GM21528 (cell line): ENCODE measurements around the gene TBC1D16.

Experiments used
- ATAC-seq: cut with Tn5 transposase; IDR thresholded peaks from one replicate; pipeline ENCODE4 v1.9.1; 2021; ENCODE audit warnings: mild to moderate bottlenecking, moderate library complexity; ENCODE audit not compliant: unreplicated experiment, low FRiP score

The TBC1D16 gene

DNA sequence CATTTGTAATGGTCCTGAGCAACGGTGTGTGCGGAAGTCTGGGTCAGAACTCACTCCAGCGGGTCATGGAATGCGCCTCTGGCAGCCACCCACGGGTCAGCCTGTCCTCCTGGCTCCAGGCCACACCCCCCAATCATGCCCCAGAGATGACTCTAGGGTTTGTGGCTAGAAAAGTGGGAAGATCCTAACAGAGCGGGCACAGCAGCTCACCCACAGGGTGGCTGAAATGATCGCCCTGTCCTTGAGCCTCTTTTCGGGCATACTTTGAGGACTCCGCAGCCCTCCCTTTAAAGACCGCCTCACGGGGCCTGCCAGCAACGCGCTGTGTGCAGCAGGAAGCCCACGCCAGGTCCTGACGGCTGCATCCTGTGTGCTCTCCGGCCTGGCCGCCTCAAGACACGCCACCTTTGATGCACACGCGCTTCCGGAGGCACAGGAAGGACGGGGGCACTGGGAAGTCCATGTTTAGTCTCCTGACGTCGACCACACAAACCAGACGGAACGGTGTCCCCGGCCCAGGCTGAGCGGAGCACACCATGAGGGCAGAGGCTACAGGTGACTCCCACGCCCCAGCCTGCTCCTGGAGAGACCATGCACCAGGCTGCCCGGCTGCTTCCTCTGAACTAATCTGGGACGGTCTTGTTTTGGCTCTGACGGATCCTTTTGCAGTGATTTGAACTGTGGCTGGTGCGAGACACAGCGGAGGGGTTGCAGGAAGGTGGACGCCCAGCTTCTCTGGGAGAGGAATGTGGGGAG, 92.9 kb downstream of the TBC1D16 start:
- ATAC-seq = no peak

DNA sequence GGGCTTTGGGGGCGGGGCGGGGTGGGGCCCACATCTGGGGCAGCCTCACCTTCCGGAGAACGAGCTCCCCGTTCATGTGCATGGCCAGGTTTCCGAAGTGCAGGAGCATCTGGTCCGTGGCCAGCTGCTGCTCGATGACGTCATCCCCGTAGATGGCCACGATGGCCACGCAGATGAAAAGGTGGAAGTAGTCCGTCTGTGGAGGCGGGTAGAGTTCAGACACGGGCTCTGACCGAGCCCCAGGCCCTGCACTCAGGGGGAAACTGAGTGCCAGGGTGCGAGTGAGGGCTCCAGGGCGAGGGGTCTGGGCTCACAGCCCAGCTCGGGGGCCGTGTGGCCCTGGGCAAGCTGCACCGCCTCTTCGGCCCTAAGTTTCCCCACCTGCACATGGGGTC, 93.7 kb downstream of the TBC1D16 start:
- ATAC-seq = no peak

DNA sequence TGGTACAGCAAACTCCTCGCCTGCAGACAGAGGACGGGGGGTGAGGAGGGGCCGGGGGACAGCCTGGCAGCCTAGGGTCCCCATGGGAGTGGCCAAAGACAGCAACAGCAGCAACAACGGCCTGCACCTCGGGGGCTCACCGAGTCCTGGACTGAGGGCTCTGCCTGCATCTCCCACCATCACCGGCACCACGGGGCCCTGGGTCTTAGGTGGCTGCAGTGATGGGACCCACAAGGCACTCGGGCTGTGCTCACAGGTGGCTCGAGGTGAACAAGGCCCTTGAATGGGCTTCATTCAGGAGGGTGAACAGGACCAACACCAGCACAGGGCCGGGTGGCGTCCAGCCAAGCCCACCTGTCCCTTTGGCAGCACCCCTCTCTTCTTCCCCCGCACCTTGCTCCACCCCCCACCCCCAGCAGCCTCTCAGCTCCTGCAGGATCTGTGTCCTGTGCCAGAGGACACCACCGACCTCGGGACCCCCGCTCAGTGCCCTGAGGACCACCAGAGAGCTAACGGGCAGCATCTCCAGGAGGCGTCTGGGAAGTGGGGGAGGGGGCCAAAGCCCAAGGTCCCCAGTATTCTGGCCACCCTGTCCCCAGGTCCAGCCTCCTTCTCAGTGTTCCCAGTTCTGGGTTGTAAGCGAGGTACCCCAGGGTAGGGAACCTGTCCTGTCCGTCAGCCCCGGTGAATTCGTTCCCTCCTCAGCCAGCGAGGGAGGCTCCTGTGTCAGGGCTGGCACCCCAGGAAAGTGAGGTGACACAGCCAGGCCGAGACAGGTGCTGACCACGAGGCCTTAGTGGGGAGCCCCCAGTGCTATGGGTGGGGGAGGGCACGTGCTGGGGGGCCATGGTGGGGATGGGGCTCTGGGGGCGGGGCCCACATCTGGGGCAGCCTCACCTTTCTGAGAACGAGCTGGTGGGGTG, 94.3 kb downstream of the TBC1D16 start:
- no peak for ATAC-seq

DNA sequence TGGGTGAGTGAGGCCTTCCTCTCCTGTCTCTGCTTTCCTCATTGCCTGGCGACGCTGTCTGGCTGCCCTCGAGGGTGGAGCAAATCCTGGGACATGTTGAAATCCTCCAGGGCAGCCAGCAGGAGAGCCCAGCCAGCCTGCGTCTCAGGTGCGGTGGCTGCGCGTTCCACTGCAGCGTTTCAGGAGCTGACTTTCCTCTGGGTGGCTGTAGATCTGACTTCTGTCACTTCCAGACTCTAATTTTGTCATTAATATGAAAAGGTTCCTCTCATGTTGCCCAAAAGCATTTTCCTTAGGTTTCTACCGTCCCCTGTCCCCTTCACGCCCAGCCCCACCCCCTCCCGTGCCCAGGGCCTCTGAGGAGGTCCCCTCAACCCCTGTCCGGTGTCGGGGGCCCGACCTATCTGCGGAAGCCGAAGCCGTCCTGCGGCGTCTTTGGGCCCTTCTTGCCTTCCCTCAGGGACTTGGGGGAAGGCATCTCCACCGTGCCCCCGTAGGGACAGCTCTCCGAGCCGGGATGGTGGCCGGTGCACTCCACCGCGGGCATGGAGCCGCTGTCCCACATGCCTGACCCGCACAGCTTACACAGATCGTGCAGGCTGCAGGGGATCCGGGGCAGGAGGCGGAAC, 95.1 kb downstream of the TBC1D16 start:
- ATAC-seq = no peak

DNA sequence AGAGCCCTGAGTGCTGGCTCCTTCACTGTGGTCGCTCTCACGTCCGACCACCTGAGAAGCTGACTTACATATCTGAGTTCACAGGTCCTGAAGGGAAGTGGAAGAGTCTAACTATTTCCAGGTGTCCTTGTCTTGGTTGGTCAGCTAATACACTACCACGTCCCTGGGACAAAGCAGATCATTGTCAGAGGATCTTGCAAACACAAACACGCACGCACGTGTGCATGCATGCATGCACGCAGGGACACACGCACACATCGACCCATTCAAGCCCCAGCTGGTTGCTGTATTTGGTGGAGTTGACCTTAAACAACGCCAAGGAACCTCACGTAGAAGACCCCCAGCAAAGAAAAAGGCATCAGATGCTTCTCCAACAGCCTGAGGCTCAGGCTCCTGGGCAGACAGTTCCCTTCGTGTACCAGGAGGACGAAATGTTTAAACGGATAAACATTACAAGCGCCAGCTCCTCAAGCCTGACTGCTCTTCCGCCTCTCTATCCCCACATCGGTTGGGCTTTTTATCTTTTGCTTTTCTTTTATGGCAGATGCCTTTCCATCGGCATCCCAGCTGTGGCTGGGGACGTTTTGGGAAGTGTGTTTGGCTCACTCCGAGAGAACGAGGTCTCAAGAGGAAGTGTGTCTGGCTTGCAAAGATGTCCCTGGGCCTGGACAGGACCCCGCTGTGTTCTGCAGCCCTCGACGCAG, 95.8 kb downstream of the TBC1D16 start:
- no peak for ATAC-seq

DNA sequence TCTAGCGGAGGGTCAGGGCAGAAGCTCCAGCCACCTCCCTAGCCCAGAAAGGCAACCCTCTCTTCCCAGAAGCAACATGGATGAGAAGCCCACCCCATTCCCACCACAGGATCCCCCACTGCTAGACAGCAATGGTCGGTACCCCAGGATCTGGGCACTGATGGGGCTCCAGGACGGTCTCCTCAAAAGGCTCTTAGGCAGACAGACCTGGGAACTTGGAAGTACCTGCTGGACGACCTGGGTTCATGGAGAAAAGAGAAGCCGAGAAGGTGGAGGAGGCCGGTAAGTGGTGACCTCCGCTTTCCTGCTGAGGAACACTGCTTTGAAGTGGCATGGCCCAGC, 96.6 kb downstream of the TBC1D16 start:
- ATAC-seq = no peak

DNA sequence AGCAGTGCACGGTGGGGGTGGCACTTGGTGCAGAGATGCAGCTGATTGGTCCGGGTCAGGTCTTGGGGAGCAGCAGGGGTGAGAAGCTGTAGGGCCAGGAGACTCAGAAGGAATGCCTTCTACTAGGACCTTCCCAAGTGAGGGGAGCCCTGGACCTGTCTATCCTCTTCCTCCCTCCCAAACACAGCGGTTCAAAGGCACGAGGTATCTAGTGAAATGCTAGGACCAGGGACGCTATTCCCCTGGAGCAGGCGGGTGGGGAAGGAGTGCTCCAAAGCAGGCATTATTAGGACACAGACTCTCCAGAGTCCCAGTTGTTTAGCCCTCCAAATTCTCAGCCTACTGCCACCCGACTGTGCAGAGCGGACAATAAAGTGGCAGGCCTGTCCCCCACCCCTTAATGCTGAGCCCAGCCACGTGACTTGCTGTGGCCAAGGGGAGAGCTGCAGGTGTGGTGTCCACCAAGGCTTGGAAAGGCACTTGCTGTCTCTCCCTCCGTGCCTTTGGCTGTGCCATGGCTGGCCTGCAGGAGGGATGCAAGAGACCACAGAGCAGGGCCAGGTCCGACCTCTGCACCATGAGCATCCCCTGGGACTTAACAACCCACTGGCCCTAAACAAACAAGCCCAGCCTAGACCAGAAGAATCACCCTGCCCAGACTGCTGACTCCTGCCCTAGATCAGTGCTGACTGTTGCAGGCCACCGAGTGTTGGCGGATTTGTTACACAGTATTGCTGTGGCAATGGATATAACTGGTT, 97.2 kb downstream of the TBC1D16 start:
- ATAC-seq = no peak

DNA sequence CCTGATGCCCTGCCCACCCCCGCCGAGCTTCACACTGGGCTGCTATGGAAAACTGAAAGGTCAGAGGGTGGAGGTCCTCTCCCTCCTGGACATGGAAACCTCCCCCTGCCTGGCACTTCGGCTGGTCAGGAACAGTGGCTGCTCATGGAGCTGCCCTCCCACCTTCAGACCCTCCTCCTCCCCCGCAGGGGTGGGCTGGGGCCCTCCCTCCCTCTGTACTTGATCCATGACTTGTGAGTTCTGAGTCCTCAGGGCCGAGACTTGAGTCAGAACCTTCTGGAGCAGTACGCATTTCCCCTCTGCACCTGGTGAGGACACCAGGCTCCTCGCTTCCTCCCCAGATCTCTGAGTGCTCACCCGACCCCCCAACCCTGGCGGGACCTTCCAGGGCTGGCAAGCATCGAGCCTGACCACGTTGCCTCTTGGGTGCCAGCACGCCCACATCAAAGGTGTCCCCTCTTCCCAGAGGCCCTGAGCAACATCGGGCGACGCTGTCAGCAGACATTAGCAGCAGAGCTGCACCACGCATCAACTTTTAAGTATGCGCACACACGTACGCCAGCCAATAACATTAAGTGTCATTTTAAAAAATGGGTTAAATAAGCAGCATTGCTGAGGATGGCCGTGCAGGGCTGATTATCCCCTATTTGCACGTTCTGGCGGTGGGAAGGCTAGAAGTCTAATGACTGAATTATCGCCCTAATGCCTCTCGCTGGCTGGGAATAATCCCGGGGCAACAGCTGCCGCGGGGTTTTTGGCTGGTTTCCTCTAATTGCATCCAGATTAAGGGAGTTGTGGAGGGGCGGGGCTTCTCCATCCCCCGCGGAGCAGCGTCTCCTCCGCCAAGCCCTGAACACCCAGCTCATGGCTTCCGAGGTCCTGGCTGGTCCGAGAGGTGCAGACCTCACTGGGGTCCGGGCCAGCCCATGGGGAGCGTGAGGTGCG, 98.0 kb downstream of the TBC1D16 start:
- ATAC-seq = no peak

DNA sequence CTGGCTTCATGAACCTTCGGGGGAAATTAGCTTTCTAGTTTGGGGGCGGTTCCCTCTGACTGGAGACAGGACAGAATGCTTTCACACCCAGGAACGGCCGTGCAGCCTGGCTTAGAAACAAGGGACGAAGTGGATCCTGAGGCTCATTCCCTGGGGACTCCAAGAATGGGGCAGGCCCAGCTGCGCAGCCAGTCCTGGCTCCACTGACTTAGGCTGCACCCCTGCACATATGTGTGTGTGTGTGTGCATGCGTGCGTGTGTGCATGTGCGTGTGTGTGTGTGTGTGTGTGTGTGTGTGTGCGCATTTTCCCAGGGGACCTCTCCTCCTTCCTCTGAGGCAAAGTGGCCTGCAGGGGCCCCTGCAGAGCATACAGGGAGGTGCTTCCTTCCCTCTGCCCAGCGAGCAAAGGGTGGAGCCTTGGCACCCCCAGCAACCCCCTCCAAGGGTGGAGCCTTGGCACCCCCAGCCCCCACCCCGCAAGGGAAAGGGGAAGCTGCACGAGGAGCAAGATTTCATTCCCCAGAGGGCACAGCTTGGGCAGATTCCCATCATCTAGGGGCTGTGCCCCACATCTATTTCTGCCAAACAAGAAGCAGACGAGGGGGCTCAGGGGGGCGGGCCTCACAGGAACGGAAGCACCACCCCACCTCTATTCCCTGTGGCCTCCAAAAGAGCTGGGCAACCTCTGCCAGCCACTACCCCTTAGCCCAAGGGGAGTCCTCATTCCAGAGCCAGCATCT, 98.9 kb downstream of the TBC1D16 start:
- no peak for ATAC-seq

DNA sequence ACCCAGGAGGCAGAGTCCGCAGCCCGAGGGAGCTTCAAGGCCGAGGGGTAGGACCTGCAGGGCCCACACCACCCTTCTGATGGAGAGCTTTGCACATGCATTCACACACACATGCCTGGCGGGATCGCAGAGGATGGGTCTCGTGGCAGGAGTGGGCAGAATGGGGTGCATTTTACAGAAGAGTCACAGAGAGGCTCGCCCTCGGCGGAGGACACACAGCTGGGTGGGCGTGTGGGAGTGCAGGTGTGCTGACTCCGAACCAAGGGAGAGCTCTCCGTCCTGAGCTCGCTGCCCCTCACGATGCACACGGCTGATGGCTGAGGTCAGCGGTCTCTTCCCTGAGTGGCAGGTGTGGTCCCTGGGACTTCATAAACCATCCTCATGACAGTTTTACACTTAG, 99.6 kb downstream of the TBC1D16 start:
- no peak for ATAC-seq

DNA sequence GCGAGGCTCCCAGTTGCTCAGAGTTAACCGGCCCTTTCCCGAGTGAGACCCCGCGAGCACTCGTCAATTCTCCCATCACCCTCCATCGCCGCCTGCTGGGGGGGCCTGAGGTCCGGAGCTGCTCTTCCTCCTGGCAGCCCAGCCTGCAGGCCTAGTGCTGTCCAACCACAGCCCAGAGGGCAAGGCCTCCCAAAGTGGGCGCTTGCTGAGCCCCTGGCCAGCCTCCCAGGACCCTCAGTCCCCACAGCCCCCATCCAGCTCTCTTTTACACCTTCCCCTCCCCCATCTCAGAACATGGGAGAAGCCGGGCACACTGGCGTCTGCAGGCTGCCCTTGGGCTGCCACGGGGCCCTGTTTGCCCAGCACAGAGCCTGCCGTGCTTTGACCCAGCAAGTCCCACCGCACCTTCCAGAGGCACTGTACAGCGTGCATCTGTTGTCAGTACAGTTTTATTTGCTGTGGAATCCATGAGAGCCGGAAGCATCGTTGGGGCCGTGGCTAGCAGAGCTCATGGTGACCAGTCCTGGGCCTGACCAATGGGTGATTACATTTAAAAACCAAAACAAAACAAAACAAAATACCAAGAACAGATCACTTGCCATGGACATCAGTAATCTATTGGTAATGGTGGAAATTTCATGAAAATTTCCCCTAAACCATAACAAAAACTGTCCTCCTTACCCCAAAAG, 100.3 kb downstream of the TBC1D16 start:
- no peak for ATAC-seq

DNA sequence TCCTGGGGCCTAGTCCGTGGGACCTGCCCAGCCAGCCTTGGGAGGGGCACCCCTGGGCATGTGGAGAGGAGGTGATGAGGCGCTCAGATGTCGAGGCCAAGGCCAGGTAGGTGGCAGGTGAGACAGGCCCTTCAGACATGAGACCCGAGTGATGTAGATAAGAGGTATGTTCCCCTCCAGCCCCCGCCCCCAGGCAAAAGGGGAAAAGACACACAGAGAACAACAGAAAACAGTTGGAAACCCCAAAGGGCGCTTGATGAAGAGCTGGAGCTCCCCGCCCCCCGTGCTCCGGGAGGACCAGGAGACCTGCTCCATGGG, 101.1 kb downstream of the TBC1D16 start:
- no peak for ATAC-seq

DNA sequence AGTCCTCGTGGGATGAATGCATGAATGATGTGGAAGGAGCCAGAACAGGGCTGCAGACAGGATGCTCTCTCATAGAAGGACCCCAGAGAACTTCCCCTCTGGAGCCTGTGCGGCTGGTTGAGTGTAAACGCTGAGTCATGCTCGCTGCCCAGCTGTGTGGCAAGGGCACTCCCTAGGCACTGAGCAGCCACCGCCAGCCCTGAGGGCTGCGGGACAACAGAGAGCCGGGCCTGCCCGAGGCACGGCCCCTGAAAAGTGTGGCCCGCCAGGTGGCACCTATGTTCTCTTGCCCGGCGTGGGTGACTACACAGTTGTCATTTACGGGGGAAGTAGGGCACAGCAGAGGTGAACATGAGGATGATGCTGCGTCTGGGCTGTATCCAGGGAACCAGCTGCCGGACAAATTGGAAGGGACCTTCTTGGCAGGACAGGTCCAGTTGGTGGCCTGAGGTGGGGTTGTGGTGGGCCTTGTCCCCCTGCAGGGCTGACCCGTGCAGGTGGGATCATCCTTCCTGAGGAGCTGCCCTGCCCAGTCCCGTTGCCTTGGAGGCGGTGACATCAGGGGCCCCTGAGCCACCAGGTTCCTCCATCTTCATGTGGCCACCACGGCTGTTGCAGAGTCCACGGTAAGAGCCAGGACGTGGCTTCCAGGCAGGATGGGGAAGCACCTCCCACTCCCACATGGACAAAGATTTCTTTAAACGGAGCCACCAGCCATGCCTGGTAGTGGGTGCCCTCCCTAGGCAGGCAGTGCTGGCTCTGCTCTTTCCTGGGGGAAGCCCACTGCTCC, 101.6 kb downstream of the TBC1D16 start:
- no peak for ATAC-seq

DNA sequence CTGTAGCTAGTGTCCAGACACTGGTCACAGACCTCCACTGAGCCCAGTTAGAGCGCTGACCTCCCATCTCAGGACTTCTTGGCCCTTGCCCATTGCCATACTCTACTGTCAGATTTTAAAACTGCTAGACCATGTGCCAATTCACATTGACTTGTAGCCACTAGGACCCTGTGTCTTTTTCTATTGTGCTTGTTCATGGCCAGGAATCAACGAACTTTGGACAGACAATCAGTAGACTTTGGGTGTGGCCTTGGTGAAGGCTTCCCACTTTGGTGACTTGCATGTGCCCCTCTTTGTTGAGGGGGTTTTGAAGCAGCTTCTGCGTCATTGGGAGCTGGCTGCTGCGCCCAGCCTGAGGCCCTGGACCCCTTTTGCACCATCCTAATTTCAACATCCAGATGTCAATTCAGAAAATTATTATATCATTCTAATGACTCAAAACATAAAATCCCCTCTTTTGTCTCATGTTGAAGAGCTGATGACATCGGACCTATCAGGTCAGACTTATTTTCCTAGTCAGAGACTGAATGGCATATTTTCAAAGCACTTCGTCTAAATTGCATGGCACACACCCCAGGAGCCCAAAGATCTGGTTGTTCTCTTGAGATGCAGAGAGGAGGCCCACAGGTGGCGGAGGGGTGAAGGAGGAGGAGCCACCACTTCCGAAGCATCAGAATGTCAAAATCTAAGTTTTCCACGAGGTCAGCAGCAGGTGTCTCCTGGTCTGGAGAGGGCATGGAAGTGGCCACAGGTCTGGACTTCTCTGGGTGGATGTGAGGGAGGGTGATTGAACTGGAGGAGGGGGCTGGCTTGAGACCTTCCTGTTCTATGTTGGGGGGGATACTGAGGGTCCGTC, 103.0 kb downstream of the TBC1D16 start:
- ATAC-seq = no peak

DNA sequence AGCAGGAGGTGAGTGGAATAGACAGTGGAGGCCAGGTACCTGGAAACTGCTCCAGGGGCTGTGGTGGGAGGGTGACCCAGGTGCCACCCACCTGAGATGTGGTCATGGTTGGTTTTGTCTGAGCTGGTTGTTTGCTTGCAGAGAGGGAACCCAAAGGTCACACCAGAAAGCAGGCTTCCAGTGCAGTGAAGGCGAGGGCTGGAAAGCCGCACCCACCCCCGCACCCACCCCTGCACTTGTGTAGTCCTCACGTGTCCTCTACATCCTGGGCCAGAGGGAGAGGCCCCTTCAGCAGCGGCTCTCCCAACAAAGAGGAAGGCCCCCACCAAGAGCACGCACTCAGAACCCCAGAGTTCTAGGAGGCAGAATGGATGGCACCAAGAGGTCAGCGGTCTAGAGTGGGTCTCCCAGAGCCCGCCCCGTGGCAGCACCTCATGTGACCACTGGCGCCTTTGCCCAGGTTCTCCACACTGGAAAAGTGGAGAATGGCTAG, 103.8 kb downstream of the TBC1D16 start:
- no peak for ATAC-seq
